Liver (tissue), 9 donors: ENCODE results near the gene TTC39A. TPM values are rescaled to one million over a fixed set of nuclear protein-coding genes. Genes with fewer than 3 reads are reported as not detected.
A peak's percentile ranks its signal among the peaks of the same experiment; 100 is the strongest.

Experiments used
- DNase-seq: peaks from one replicate; pipeline ENCODE4 v3.0.0-alpha.2; 2017; ENCODE audit warnings: low spot score
- H3K27ac ChIP-seq, 2 donors: one replicate each; pipeline ENCODE4 v1.7.0; 2013; ENCODE audit warnings: inconsistent platforms in 2 of 2, low read length in 2 of 2, control low read depth in 1 of 2, low read depth in 1 of 2, mild to moderate bottlenecking in 1 of 2
- H3K27me3 ChIP-seq, 4 donors: one replicate each; pipeline versions ENCODE4 v1.6.1 to v1.7.0; 2013; ENCODE audit warnings: low read length in 3 of 4, inconsistent platforms in 1 of 4, mild to moderate bottlenecking in 1 of 4, moderate library complexity in 1 of 4; ENCODE audit not compliant: control insufficient read depth in 4 of 4, insufficient read depth in 4 of 4
- H3K36me3 ChIP-seq, 4 donors: one replicate each; pipeline versions ENCODE4 v1.6.1 to v1.7.0; 2013; ENCODE audit warnings: low read length in 3 of 4, mild to moderate bottlenecking in 3 of 4, low read depth in 1 of 4, moderate library complexity in 1 of 4; ENCODE audit not compliant: control insufficient read depth in 4 of 4, insufficient read depth in 3 of 4
- H3K4me1 ChIP-seq, 4 donors: one replicate each; pipeline versions ENCODE4 v1.6.1 to v1.7.0; 2013; ENCODE audit warnings: low read length in 3 of 4, mild to moderate bottlenecking in 3 of 4, moderate library complexity in 1 of 4; ENCODE audit not compliant: control insufficient read depth in 4 of 4, insufficient read depth in 4 of 4
- H3K4me3 ChIP-seq, 3 donors: one replicate each; pipeline versions ENCODE4 v1.6.1 to v1.7.0; 2013; ENCODE audit warnings: low read length in 3 of 3, control low read depth in 1 of 3, low read depth in 1 of 3, mild to moderate bottlenecking in 1 of 3
- H3K9ac ChIP-seq, 2 donors: one replicate each; pipeline ENCODE4 v1.7.0; 2013; ENCODE audit warnings: low read length in 2 of 2, mild to moderate bottlenecking in 2 of 2, moderate library complexity in 2 of 2, control low read depth in 1 of 2, low read depth in 1 of 2
- H3K9me3 ChIP-seq, 4 donors: one replicate each; pipeline versions ENCODE4 v1.6.1 to v1.7.0; 2013; ENCODE audit warnings: low read length in 3 of 4; ENCODE audit not compliant: control insufficient read depth in 4 of 4
- EGR1 ChIP-seq, 2 donors: IDR thresholded peaks; 2 replicates each; pipeline ENCODE4 v1.6.1; 2016 to 2018; ENCODE audit warnings: antibody characterized with exemption in 2 of 2, low read depth in 2 of 2
- FOXA1 ChIP-seq: IDR thresholded peaks from 2 replicates; pipeline ENCODE4 v1.6.1; 2016; ENCODE audit warnings: antibody characterized with exemption
- FOXA2 ChIP-seq: IDR thresholded peaks from 2 replicates; pipeline ENCODE4 v1.6.1; 2016; ENCODE audit warnings: antibody characterized with exemption
- GABPA ChIP-seq, 2 donors: IDR thresholded peaks in 1 of 2; conservative IDR thresholded peaks in 1 of 2; 2 replicates each; pipeline ENCODE4 v1.6.1; 2016; ENCODE audit warnings: antibody characterized with exemption in 2 of 2, mild to moderate bottlenecking in 1 of 2, moderate library complexity in 1 of 2
- HNF4A ChIP-seq, 2 donors: conservative IDR thresholded peaks; 2 replicates each; pipeline ENCODE4 v1.6.1; 2016; ENCODE audit warnings: antibody characterized with exemption in 2 of 2, mild to moderate bottlenecking in 2 of 2
- HNF4G ChIP-seq: IDR thresholded peaks from 2 replicates; pipeline ENCODE4 v1.6.1; 2016; ENCODE audit warnings: antibody characterized with exemption
- JUND ChIP-seq, 2 donors: IDR thresholded peaks; 2 replicates each; pipeline ENCODE4 v1.6.1; 2016; ENCODE audit warnings: antibody characterized with exemption in 2 of 2
- NR2F2 ChIP-seq: IDR thresholded peaks from 2 replicates; pipeline ENCODE4 v1.6.1; 2016; ENCODE audit warnings: antibody characterized with exemption
- RAD21 ChIP-seq, 2 donors: IDR thresholded peaks; 2 replicates each; pipeline ENCODE4 v1.6.1; 2016; ENCODE audit warnings: antibody characterized with exemption in 2 of 2, mild to moderate bottlenecking in 2 of 2
- RXRA ChIP-seq, 2 donors: IDR thresholded peaks; 2 replicates each; pipeline ENCODE4 v1.6.1; 2017 to 2018; ENCODE audit warnings: antibody characterized with exemption in 2 of 2, mild to moderate bottlenecking in 1 of 2
- SP1 ChIP-seq: IDR thresholded peaks from 2 replicates; pipeline ENCODE4 v1.6.1; 2018; ENCODE audit warnings: antibody characterized with exemption, mild to moderate bottlenecking
- TAF1 ChIP-seq: conservative IDR thresholded peaks from 2 replicates; pipeline ENCODE4 v1.6.1; 2016; ENCODE audit warnings: antibody characterized with exemption, mild to moderate bottlenecking
- YY1 ChIP-seq: IDR thresholded peaks from 2 replicates; pipeline ENCODE4 v1.6.1; 2016; ENCODE audit warnings: antibody characterized with exemption, mild to moderate bottlenecking
- WGBS: extraction: QIAGEN DNeasy Blood & Tissue Kit; methylation state at CpG from one replicate; pipeline ENCODE4 v1.1.7; 2013; 5-methylcytosine and 5-hydroxymethylcytosine counted together
- polyA plus RNA-seq, 2 donors: library from polyadenylated mRNA; stranded (reverse) in 1 of 2; unstranded in 1 of 2; fragments of 200-250 nt in 1 of 2; fragments of >200 nt in 1 of 2; fragmentation: Nextera tagmentation in 1 of 2; extraction: Ambion mirVana in 1 of 2; gene quantifications; one replicate each; pipeline versions ENCODE4 v1.2.1 to v1.2.3, GENCODE V29; 2013 to 2015
- total RNA-seq, 2 donors: library from RNA; depleted of rRNA; stranded (reverse); fragments of >200 nt; gene quantifications; one replicate each; pipeline ENCODE4 v1.2.3, GENCODE V29; 2014
- TF ChIP-seq, protein P1 (sequence below): IDR thresholded peaks from 2 replicates; pipeline ENCODE4 v1.6.1; 2016; ENCODE audit warnings: antibody characterized with exemption
- TF ChIP-seq, protein P2 (sequence below): IDR thresholded peaks from 2 replicates; pipeline ENCODE4 v1.6.1; 2016; ENCODE audit warnings: antibody characterized with exemption
- TF ChIP-seq, protein P3 (sequence below): IDR thresholded peaks from 2 replicates; pipeline ENCODE4 v1.6.1; 2016; ENCODE audit warnings: antibody characterized with exemption
- TF ChIP-seq, protein P4 (sequence below): IDR thresholded peaks from 2 replicates; pipeline ENCODE4 v1.6.1; 2016; ENCODE audit warnings: antibody characterized with exemption, mild to moderate bottlenecking
- TF ChIP-seq, protein P5 (sequence below): fragments of 150-350 bp; IDR thresholded peaks from 2 replicates; pipeline ENCODE4 v1.5.1; 2017; ENCODE audit warnings: improper control_type of control experiment, low read depth, low read length; ENCODE audit not compliant: missing input control
- donor health status: healthy.
- donor health status: healthy.
- donor health status: healthy.
- donor health status: healthy.
- donor health status: healthy.

TTC39A gene
- total and polyA plus RNA-seq, 4 donors = 0.32 to 1.9 (median 1.4) TPM

DNA sequence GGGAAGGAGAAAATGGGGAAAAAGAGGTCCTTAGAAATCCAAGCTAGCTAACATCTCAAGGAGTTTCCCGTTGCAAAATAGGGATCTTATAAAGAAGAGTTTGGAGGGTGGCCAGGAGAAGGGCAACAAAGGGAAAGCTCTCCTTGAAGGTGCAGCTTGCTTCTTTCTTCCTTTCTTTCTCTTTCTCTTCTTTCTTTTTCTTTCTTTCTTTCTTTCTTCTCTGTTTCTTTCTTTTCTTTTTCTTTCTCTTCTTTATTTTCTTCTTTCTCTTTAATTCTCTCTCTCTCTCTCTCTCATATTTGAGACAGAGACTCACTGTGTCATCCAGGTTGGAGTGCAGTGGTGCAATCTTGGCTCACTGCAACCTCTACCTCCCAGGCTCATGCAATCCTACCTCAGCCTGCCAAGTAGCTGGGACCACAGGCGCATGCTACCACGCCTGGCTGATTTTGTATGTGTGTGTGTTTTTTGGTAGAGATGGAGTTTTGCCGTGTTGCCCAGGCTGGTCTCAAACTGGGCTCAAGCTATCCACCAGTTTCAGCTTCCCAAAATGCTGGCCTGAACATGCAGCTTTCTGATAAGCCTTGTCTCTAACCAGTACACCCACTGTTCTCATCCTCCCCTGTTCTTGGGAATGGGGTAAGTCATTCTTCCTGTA lies 49.9 kb downstream of the TTC39A start:
- WGBS = 50% methylated on average over 4 of the region's 4 CpGs
- Histone ChIP-seq H3K9me3 (no peaks in the 10 kb centered on the region), H3K27ac (no peak overlapping the region), H3K9ac (no peak overlapping the region), H3K36me3 (peaks cover 0 to 4% (median 2%) of the 10 kb centered on the region in 4 donors), H3K4me1 (peaks cover 2 to 8% (median 5%) of the 10 kb centered on the region in 4 donors), H3K27me3 (no peaks in the 10 kb centered on the region), H3K4me3 (no peak overlapping the region)
- no peak for DNase-seq
- TF ChIP-seq RXRA (IDR thresholded peaks at IDR 0.05) = peak; percentile 47 to 54
- TF ChIP-seq FOXA1 = no peak
- TF ChIP-seq, protein P1, sequence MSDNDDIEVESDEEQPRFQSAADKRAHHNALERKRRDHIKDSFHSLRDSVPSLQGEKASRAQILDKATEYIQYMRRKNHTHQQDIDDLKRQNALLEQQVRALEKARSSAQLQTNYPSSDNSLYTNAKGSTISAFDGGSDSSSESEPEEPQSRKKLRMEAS = peak; percentile 81
- TF ChIP-seq HNF4A (conservative IDR thresholded peaks at IDR 0.05) = peak; percentile 47 to 48
- TF ChIP-seq NR2F2 = no peak
- peak; percentile 40 to 41 for TF ChIP-seq JUND (IDR thresholded peaks at IDR 0.05)
- TF ChIP-seq, protein P2, sequence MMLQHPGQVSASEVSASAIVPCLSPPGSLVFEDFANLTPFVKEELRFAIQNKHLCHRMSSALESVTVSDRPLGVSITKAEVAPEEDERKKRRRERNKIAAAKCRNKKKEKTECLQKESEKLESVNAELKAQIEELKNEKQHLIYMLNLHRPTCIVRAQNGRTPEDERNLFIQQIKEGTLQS = peak; percentile 55
- peak in 1 of 2 donors; percentile 23 for TF ChIP-seq RAD21 (IDR thresholded peaks at IDR 0.05)

DNA sequence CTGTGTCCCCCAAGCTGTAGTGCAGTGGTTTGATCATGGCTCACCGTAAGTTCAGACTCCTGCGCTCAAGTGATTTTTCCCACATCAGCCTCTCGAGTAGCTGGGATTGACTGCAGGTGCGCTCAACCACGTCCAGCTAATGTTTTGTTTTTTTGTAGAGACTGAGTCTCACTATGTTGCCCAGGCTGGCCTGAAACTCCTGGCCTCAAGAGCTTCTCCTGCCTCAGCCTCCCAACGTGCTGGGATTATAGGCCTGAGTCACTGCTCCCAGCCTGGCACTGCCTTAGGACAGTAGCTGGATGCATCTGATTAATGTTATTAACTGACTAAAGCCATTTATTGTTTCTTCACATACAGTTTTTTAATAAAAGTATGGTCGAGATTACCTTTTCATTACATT lies 54.1 kb downstream of the TTC39A start:
- 96% methylated on average over 7 of the region's 7 CpGs for WGBS
- no peak overlapping the region for H3K27ac ChIP-seq
- no peak for DNase-seq
- no peaks in the 10 kb centered on the region for H3K9me3 ChIP-seq
- H3K9ac ChIP-seq = no peak overlapping the region
- peaks cover 0 to 5% (median 5%) of the 10 kb centered on the region in 4 donors for H3K4me1 ChIP-seq
- TF ChIP-seq, protein P3, sequence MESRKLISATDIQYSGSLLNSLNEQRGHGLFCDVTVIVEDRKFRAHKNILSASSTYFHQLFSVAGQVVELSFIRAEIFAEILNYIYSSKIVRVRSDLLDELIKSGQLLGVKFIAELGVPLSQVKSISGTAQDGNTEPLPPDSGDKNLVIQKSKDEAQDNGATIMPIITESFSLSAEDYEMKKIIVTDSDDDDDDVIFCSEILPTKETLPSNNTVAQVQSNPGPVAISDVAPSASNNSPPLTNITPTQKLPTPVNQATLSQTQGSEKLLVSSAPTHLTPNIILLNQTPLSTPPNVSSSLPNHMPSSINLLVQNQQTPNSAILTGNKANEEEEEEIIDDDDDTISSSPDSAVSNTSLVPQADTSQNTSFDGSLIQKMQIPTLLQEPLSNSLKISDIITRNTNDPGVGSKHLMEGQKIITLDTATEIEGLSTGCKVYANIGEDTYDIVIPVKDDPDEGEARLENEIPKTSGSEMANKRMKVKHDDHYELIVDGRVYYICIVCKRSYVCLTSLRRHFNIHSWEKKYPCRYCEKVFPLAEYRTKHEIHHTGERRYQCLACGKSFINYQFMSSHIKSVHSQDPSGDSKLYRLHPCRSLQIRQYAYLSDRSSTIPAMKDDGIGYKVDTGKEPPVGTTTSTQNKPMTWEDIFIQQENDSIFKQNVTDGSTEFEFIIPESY = no peak
- no peak for TF ChIP-seq GABPA (IDR thresholded peaks at IDR 0.05 in 1 of 2, conservative IDR thresholded peaks at IDR 0.05 in 1 of 2)
- TF ChIP-seq FOXA1 = no peak
- TF ChIP-seq HNF4A (conservative IDR thresholded peaks at IDR 0.05) = no peak
- TF ChIP-seq YY1 = no peak
- no peak for TF ChIP-seq TAF1
- TF ChIP-seq NR2F2 = no peak
- TF ChIP-seq HNF4G = no peak
- no peak for TF ChIP-seq JUND (IDR thresholded peaks at IDR 0.05)
- TF ChIP-seq FOXA2 = no peak
- TF ChIP-seq RXRA (IDR thresholded peaks at IDR 0.05) = no peak
- no peak for TF ChIP-seq EGR1 (IDR thresholded peaks at IDR 0.05; ENCODE audit: low read depth in 2 of 2)
- no peak for TF ChIP-seq SP1
- TF ChIP-seq RAD21 (IDR thresholded peaks at IDR 0.05) = no peak
- TF ChIP-seq, protein P4, sequence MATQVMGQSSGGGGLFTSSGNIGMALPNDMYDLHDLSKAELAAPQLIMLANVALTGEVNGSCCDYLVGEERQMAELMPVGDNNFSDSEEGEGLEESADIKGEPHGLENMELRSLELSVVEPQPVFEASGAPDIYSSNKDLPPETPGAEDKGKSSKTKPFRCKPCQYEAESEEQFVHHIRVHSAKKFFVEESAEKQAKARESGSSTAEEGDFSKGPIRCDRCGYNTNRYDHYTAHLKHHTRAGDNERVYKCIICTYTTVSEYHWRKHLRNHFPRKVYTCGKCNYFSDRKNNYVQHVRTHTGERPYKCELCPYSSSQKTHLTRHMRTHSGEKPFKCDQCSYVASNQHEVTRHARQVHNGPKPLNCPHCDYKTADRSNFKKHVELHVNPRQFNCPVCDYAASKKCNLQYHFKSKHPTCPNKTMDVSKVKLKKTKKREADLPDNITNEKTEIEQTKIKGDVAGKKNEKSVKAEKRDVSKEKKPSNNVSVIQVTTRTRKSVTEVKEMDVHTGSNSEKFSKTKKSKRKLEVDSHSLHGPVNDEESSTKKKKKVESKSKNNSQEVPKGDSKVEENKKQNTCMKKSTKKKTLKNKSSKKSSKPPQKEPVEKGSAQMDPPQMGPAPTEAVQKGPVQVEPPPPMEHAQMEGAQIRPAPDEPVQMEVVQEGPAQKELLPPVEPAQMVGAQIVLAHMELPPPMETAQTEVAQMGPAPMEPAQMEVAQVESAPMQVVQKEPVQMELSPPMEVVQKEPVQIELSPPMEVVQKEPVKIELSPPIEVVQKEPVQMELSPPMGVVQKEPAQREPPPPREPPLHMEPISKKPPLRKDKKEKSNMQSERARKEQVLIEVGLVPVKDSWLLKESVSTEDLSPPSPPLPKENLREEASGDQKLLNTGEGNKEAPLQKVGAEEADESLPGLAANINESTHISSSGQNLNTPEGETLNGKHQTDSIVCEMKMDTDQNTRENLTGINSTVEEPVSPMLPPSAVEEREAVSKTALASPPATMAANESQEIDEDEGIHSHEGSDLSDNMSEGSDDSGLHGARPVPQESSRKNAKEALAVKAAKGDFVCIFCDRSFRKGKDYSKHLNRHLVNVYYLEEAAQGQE = no peak
- TF ChIP-seq, protein P5, sequence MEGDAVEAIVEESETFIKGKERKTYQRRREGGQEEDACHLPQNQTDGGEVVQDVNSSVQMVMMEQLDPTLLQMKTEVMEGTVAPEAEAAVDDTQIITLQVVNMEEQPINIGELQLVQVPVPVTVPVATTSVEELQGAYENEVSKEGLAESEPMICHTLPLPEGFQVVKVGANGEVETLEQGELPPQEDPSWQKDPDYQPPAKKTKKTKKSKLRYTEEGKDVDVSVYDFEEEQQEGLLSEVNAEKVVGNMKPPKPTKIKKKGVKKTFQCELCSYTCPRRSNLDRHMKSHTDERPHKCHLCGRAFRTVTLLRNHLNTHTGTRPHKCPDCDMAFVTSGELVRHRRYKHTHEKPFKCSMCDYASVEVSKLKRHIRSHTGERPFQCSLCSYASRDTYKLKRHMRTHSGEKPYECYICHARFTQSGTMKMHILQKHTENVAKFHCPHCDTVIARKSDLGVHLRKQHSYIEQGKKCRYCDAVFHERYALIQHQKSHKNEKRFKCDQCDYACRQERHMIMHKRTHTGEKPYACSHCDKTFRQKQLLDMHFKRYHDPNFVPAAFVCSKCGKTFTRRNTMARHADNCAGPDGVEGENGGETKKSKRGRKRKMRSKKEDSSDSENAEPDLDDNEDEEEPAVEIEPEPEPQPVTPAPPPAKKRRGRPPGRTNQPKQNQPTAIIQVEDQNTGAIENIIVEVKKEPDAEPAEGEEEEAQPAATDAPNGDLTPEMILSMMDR = no peak
- peaks cover 2 to 8% (median 7%) of the 10 kb centered on the region in 4 donors for H3K36me3 ChIP-seq
- no peaks in the 10 kb centered on the region for H3K27me3 ChIP-seq
- H3K4me3 ChIP-seq = no peak overlapping the region
